Measurements from ENCODE around the gene ZNF792.

DNA sequence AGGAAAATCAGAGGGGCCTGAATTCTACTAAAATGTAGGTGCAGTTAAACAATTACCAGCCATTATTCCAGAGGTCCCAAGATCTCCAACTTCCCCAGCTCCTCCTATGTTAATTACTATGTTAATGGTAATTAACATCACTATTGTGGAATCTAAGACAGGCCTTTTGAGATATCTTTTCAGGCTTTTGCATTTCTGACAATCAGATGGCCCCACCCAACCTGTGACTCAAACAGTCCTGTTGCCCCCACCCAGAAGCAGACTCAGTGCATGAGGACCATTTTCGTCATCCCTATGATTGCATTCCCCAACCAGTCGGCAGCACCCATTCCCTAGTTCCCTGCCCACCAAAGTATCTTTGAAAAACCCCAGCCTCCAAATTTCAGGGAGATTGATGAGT lies 45.8 kb downstream of the ZNF792 start:
- TF ChIP-seq, protein P1, sequence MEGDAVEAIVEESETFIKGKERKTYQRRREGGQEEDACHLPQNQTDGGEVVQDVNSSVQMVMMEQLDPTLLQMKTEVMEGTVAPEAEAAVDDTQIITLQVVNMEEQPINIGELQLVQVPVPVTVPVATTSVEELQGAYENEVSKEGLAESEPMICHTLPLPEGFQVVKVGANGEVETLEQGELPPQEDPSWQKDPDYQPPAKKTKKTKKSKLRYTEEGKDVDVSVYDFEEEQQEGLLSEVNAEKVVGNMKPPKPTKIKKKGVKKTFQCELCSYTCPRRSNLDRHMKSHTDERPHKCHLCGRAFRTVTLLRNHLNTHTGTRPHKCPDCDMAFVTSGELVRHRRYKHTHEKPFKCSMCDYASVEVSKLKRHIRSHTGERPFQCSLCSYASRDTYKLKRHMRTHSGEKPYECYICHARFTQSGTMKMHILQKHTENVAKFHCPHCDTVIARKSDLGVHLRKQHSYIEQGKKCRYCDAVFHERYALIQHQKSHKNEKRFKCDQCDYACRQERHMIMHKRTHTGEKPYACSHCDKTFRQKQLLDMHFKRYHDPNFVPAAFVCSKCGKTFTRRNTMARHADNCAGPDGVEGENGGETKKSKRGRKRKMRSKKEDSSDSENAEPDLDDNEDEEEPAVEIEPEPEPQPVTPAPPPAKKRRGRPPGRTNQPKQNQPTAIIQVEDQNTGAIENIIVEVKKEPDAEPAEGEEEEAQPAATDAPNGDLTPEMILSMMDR (IDR thresholded peaks at IDR 0.05; ENCODE audit: low read depth, low read length): no peak
- TF ChIP-seq EZH2phosphoT487 (IDR thresholded peaks at IDR 0.05; ENCODE audit: low read depth): no peak

All from OCI-LY3 (cell line).